HG03097 (cell line): ENCODE data around the gene RTP1.
"Not testable (repeated sequence)": the region's sequence is repeated elsewhere in the genome, so short reads cannot be mapped to it uniquely, and the experiment has no call there.

ENCODE experiments used
- ATAC-seq: cut with Tn5 transposase; IDR thresholded peaks from one replicate; pipeline ENCODE4 v1.9.1; 2021; ENCODE audit not compliant: unreplicated experiment, low FRiP score

The RTP1 gene

GRCh38 chr3:187197335-187197649 is at the start of gene RTP1:
Gene RTP1 (plus strand): TSS chr3:187197486. CDS start chr3:187197516, 30 bp downstream.
- no peak for ATAC-seq

GRCh38 chr3:187150186-187150585 is 47.1 kb upstream of the RTP1 start:
- no peak for ATAC-seq

- no peak for ATAC-seq
These were observed 46.7 kb upstream of the RTP1 start for GRCh38 chr3:187150599-187150998.

GRCh38 chr3:187161556-187161955 is 35.7 kb upstream of the RTP1 start:
- no peak for ATAC-seq

GRCh38 chr3:187162265-187162953 is 34.9 kb upstream of the RTP1 start:
- ATAC-seq, result no peak

GRCh38 chr3:187165144-187165543 is 32.1 kb upstream of the RTP1 start:
- no peak for ATAC-seq

GRCh38 chr3:187166750-187167149 is 30.5 kb upstream of the RTP1 start:
- ATAC-seq, result no peak

- no peak for ATAC-seq
These were observed 29.5 kb upstream of the RTP1 start for GRCh38 chr3:187167777-187168176.

- ATAC-seq, result no peak
These were observed 27.9 kb upstream of the RTP1 start for GRCh38 chr3:187169231-187169960.

GRCh38 chr3:187170911-187171310 is 26.4 kb upstream of the RTP1 start:
- not testable (repeated sequence) for ATAC-seq

GRCh38 chr3:187172929-187173328 is 24.4 kb upstream of the RTP1 start:
- ATAC-seq, result no peak

GRCh38 chr3:187181454-187182170 is 15.7 kb upstream of the RTP1 start:
- no peak for ATAC-seq

- no peak for ATAC-seq
These were observed 13.9 kb upstream of the RTP1 start for GRCh38 chr3:187183210-187183862.

GRCh38 chr3:187183903-187184302 is 13.4 kb upstream of the RTP1 start:
- no peak for ATAC-seq

- no peak for ATAC-seq
These were observed 11.5 kb upstream of the RTP1 start for GRCh38 chr3:187185759-187186158.

- no peak for ATAC-seq
These were observed 10.9 kb upstream of the RTP1 start for GRCh38 chr3:187186375-187186774.

GRCh38 chr3:187186801-187187421 is 10.4 kb upstream of the RTP1 start:
- ATAC-seq, result no peak

GRCh38 chr3:187188931-187189330 is 8.4 kb upstream of the RTP1 start:
- ATAC-seq, result no peak

GRCh38 chr3:187191271-187191670 is 6.0 kb upstream of the RTP1 start:
- ATAC-seq, result no peak

GRCh38 chr3:187193181-187193580 is 4.1 kb upstream of the RTP1 start:
- no peak for ATAC-seq
